Eye (tissue), 1 donor: ENCODE measurements around the gene HSPA12A.

Experiments
- DNase-seq: peaks from one replicate; pipeline ENCODE4 v3.0.0-alpha.2; 2015

Gene HSPA12A

DNA sequence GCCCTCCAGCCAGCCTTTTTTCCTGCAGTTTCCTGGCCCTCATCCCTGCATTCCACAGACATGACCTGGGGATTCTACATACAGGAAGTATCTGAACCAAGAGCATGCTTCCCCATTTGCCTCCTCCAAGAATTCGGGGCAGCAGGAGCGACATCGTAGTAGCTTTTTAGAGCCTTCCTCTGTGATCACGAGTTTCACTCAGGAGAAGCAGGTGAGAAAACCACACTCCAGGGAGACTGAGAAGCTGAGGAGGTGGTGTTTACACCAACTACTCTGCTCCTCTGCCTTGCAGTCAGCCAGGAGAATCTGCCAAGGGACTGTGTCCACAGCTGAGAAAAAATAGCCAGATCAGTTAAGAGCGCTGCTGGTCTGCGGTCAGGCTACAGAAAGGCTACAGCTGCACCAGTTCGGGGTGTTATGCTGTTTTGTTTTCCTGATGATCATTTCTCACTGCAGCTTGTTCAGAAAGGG, 54.1 kb downstream of the HSPA12A start:
- no peak for DNase-seq

DNA sequence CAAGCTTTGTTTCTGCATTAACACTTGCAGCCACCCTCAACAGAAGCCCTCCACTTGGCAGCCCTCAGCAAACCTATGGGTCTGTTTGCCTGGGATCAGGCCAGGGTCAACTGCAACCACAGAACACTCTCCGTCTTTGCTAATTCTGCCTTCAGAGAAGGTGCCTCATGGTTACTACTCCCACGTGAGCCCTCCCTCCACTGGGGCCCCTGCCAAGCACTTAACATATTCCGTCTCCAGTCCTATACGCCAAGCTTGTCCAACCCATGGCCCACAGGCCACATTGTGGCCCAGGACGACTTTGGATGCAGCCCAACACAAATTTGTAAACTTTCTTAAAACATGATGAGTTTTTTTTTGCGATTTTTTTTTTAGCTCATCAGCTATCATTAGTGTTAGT, 54.7 kb downstream of the HSPA12A start:
- DNase-seq: no peak

- DNase-seq: no peak
Observed at GRCh38 chr10:116686632-116687031, 55.7 kb downstream of the HSPA12A start.

- DNase-seq: no peak
Observed at GRCh38 chr10:116685807-116686206, 56.6 kb downstream of the HSPA12A start.

- no peak for DNase-seq
Observed at GRCh38 chr10:116684781-116685180, 57.6 kb downstream of the HSPA12A start.

GRCh38 chr10:116683821-116684220, 58.5 kb downstream of the HSPA12A start:
- DNase-seq: no peak

DNA sequence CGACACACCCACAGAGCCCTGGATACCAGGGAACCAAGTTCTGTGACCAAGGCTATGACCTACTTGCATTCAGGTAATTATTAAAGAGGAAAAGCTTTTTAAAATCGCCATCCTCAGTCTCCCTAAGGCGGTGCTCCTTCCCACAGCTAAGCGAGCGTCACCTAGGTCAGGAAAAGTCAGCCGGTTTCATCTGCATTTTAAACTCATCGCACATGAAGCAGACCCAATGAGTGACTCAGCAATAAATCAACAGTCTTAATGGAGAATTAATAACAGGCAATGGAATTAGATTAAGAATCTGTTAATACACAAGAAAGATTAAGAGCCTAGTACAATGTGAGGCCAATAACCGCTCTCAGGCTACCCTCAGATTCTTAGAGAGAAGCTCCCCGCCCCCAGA, 59.2 kb downstream of the HSPA12A start:
- DNase-seq: no peak

- DNase-seq: no peak
Observed at GRCh38 chr10:116679351-116679750, 63.0 kb downstream of the HSPA12A start.

DNA sequence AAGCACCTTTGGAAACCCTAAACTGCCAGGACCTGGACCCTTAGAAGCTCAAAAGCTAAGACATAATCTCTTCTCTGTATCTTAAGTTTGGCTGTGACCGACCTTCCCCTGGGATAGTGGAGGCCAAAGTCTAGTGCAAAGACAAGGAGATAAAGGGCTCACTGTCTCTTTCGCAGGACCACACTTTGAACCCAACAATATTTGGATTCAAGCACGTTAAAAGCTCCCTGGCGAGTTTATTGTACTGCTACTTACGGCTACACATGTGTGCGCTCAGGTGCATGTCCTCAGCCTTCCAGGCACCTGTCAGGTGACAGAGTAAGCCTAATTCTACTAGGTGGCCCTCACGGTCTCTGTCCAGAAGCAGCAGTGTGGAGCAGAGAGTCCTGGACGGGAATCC, 65.7 kb downstream of the HSPA12A start:
- DNase-seq: no peak

DNA sequence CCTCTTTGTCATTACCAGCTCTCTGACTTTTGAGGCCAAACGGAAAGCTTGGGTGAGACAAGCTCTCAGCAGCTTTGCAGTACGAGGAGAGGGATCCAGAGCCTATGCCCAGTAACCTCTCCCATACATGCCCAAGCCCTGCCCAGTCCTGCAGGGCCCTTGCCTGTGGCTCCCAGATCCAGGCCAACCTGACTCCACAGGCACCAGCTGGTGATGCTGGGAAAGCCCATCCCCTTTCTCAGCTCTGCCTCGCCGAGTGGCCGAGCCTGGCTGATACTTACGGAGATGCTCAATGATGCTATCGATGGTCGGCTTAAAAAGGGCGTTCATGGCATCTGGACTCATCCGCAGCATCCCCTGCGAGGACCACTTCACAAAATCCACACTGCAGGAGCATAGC, 66.2 kb downstream of the HSPA12A start:
- DNase-seq: no peak

GRCh38 chr10:116674901-116675423, 67.4 kb downstream of the HSPA12A start:
- no peak for DNase-seq

- no peak for DNase-seq
Observed at GRCh38 chr10:116673866-116674265, 68.5 kb downstream of the HSPA12A start.

GRCh38 chr10:116672891-116673290, 69.5 kb downstream of the HSPA12A start:
- DNase-seq: no peak

GRCh38 chr10:116671274-116671926, 71.0 kb downstream of the HSPA12A start:
- no peak for DNase-seq

DNA sequence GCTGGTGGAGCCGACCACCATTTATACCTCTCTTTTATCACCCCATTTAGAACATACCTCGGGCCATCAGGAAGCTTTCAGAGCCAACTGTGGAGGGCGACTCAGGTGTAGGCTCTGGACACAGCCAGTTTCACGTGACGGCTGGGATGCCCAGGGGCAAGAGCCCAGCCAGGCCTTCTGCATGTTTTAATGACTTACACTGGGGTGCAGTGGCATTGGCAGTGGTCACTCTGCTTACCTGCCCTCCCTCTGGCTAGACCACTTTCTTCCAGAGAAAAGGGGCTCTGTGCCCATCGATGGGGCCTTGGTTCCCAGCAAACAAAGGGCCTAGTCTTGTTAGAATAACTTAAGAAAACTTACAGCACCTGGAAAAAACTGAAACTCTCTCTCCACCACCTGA, 71.7 kb downstream of the HSPA12A start:
- no peak for DNase-seq

DNA sequence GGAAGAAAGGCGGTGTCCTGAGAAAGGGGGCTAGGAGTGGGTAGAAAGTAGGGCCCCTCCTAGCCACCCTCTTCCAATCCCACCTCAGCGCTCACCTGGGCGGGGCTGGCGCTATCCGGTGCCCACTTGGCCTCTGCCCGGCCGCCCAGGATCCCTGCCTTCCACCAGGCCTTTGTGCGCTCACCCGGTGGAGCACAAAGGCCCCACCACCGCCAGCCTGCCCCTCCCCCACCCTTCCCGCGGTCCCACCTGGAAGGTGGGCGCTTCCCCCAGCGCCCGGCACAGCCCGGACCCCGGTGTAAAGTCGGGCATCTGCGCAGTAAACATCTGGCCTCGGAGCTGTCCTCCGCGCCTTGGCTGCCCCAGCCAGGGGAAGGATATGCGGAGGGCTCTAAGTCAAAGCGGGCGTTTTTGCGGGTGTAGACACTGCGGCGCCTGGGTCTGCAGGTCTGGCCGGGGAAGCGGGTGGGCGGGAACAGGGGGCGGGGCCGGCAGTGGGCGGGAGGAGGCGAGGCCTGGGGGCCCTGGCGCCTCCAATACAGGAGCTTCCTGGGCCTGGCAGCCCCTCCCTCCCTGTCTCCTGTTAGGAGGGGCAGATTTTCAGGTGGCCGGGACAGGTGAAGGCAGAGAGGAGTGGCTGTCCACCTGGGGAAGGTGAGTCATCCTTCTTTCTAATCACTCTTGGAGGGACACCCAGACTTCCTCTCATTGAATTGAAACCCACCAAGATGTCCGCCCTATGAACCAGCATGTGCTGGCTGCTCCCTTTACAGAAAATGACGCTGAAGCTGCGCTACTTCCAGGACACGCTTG, 72.3 kb downstream of the HSPA12A start:
- peak; percentile 54 for DNase-seq

DNA sequence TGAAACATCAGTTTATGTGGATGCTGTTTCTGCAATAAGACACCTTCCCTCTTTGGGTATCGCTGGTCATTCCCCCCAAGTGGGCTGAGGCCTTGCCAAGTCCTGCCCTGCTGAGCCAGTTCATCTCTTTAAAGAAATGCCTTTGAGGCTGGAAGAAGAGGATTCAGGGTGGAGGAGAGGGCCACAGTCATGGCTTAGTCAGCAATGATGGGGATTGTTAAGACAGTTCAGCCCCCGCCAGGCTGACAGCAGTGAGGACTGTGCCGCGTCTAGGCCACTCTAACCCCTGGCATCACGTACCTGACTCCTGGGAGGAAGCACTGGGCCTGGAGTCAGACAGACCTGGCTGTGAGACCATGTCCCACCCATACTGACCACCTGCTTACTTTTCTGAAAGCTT, 73.3 kb downstream of the HSPA12A start:
- no peak for DNase-seq

DNA sequence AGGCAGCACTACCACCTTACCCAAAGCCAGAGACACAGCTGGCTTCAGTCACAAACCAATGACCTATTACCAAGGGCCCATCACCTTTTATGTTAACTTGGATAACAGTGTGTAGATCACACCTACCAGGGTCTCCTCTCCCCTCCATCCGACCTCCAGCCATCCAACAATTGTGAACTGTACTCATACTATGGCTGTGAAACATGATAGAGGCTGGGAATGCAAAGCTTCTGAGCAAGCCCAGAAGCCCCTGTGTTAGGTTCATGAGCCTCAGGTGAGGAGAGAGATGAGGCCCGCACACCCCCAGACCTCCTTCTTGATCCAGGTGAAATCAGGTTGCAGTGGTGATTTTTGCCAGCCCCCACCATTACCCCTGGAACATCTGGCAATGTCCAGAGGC, 73.9 kb downstream of the HSPA12A start:
- no peak for DNase-seq

DNA sequence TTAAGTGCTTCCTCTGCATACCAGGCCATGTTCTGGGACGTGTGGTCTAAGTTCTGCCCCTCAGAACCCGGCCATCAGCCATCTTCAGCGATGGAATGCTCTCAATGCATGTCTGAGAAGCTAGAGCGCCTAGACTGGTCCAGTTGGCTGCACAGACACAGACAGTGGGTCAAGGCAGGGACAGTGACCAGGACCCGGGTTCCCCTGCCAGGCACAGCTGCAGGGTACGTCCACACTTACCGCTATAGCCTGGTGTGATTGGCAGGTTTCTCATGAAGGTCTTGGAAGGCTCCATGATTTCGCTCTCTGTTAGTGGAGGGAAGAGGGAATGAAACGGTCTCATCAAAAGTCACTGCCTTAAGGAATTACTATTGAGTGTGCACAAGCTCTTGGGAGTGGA, 74.3 kb downstream of the HSPA12A start:
- no peak for DNase-seq

- DNase-seq: no peak
Observed at GRCh38 chr10:116667484-116667883, 74.9 kb downstream of the HSPA12A start.

- peak; percentile 43 for DNase-seq
Observed at GRCh38 chr10:116665541-116666125, 76.7 kb downstream of the HSPA12A start.

DNA sequence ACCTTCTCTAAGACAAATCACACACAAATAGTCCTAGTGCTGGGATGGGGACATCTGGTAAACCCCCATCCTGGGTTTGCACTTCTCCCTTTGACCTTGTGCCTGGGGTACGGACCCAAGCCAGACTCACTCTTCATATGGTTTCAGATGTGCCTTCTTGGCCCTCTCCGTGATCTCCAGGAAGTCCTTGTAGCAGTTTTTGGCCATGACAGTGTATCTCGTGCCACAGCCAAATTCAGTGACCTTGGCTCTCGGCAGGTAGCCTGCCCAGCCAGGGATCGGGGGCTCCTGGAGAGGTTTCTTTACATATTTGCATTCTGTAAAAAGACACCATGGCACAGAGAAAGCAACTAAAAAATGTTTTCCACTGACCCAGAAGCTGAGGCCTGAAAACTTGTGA, 77.7 kb downstream of the HSPA12A start:
- DNase-seq: no peak

DNA sequence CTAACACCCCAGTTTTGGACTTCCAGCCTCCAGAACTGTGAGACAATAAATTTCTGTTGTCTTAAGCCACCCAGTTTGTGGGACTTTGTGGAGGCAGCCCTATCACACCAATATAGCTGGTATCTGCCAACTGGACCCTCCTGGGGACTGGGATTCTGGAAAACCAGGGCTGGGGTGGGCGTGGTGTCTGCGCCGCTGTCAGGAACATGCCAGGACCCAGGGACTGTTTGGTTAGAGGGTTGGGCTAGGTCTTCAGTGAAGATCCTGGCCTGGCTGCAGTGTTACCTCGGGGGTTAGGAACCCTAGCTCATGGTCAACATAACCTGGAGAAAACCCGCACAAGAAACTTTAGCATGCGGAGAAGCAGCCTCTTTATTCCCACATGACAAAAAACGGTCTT, 79.0 kb downstream of the HSPA12A start:
- no peak for DNase-seq

- DNase-seq: no peak
Observed at GRCh38 chr10:116660860-116661259, 81.5 kb downstream of the HSPA12A start.
